GM23338 (cell line): ENCODE data around the gene EIF3J.

Source experiments
- CREB1 ChIP-seq: fragments of 250-450 bp; sonication (Bioruptor Pico); IDR thresholded peaks from 2 replicates; pipeline ENCODE4 v1.5.0; 2020; ENCODE audit warnings: low read depth, mild to moderate bottlenecking, moderate library complexity
- EZH2 ChIP-seq: fragments of 200-600 bp; sonication (generic); IDR thresholded peaks from one replicate; pipeline ENCODE4 v1.8.0; 2017; ENCODE audit warnings: antibody characterized with exemption, mild to moderate bottlenecking, low read depth; ENCODE audit not compliant: unreplicated experiment
- EZH2phosphoT487 ChIP-seq: fragments of 200-600 bp; sonication (generic); IDR thresholded peaks from one replicate; pipeline ENCODE4 v1.8.1; 2018; ENCODE audit warnings: antibody characterized with exemption; ENCODE audit not compliant: unreplicated experiment
- POLR2AphosphoS5 ChIP-seq: IDR thresholded peaks from 2 replicates; pipeline ENCODE4 v1.6.1; 2016; ENCODE audit warnings: antibody characterized with exemption, low read depth
- REST ChIP-seq: IDR thresholded peaks from one replicate; pipeline ENCODE4 v1.6.1; 2018; ENCODE audit warnings: antibody characterized with exemption; ENCODE audit not compliant: unreplicated experiment
- TF ChIP-seq, protein P1 (sequence below), 2 experiments: fragments of 200-600 bp in 1 of 2; sonication (generic) in 1 of 2; conservative IDR thresholded peaks; 2 replicates each; pipeline versions ENCODE4 v1.5.1 to v1.6.1; 2016 to 2017; ENCODE audit warnings: antibody characterized with exemption in 2 of 2, low read depth in 2 of 2, mild to moderate bottlenecking in 2 of 2, moderate library complexity in 1 of 2

GRCh38 chr15:44536962-44537734, at the start of gene EIF3J:
- TF ChIP-seq, protein P1, sequence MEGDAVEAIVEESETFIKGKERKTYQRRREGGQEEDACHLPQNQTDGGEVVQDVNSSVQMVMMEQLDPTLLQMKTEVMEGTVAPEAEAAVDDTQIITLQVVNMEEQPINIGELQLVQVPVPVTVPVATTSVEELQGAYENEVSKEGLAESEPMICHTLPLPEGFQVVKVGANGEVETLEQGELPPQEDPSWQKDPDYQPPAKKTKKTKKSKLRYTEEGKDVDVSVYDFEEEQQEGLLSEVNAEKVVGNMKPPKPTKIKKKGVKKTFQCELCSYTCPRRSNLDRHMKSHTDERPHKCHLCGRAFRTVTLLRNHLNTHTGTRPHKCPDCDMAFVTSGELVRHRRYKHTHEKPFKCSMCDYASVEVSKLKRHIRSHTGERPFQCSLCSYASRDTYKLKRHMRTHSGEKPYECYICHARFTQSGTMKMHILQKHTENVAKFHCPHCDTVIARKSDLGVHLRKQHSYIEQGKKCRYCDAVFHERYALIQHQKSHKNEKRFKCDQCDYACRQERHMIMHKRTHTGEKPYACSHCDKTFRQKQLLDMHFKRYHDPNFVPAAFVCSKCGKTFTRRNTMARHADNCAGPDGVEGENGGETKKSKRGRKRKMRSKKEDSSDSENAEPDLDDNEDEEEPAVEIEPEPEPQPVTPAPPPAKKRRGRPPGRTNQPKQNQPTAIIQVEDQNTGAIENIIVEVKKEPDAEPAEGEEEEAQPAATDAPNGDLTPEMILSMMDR (conservative IDR thresholded peaks at IDR 0.05; ENCODE audit: low read depth in 2 of 2): no peak
- peak; percentile 74 for TF ChIP-seq CREB1 (CRISPR knock-in tag)
- TF ChIP-seq EZH2phosphoT487: no peak
- TF ChIP-seq POLR2AphosphoS5: peak; percentile 93
- no peak for TF ChIP-seq EZH2
- TF ChIP-seq REST: no peak
